ENCODE data around the gene EMSY. TPM values are rescaled to one million over a fixed set of nuclear protein-coding genes. Genes with fewer than 3 reads are reported as not detected.

Gene EMSY
- total and polyA plus RNA-seq, 2 of the 13 experiments (the other 11 are each of a cell fraction or from before 2014, with no cell fraction given) = 11.6 to 18.5 TPM

GRCh38 chr11:76579056-76579751, 134.4 kb downstream of the EMSY start:
- no peaks in the 10 kb centered on the region for H3K36me3 ChIP-seq (replicated peaks in 1 of 2; ENCODE audit: control insufficient read depth in 1 of 2, insufficient read depth in 2 of 2, low read length in 2 of 2)
- H3K79me2 ChIP-seq (ENCODE audit: insufficient read depth, low read length) = no peaks in the 10 kb centered on the region
- ChIA-PET CTCF (ENCODE audit: low intra/inter-chr PET ratio, low total read pairs) (no interaction called here), POLR2A (no interaction called here)
- in situ Hi-C loops (cut with HindIII; ENCODE audit: extremely low pct_ligation_motif_present, low pct_unique_long_range_greater_than_20kb) (no loop called here), intact Hi-C loops (cut with micrococcal nuclease; ENCODE audit: unreplicated experiment) (no loop called here)
- peak overlapping the region; percentile 58 for H3K4me2 ChIP-seq (ENCODE audit: low read depth, low read length)
- FAIRE-seq (no peak), ATAC-seq (peak; percentile 55), DNase-seq (ENCODE audit: low spot score) (no peak)
- no peak overlapping the region for H3K27ac ChIP-seq (ENCODE audit: extremely low read length, insufficient read depth, low read length)
- H3K4me3 ChIP-seq (replicated peaks in 1 of 3; ENCODE audit: insufficient read depth in 1 of 3, low read depth in 2 of 3, low read length in 3 of 3) = no peak overlapping the region
- peaks cover 0 to 15% of the 10 kb centered on the region in 2 experiments; a peak in 3 of 5 replicates for H3K27me3 ChIP-seq (ENCODE audit: control insufficient read depth in 1 of 2, insufficient read depth in 2 of 2, low read length in 2 of 2)
- H4K20me1 ChIP-seq (ENCODE audit: insufficient read depth, low read length) = no peaks in the 10 kb centered on the region
- 0 out of 2 replicates have a peak, but pooled peaks cover 7% of the 10 kb centered on the region for H3K4me1 ChIP-seq (ENCODE audit: insufficient read depth, low read length)
- 0 out of 2 replicates have a peak, but pooled peaks have one; percentile 5 for TF ChIP-seq FOSL2 (CRISPR knock-in tag; IDR thresholded peaks at IDR 0.05)
- peak; percentile 32; the same call in 1 of the 2 replicates for TF ChIP-seq CTCF (CRISPR knock-in tag; IDR thresholded peaks at IDR 0.05)
- no peak for TF ChIP-seq ZUFSP (CRISPR knock-in tag; IDR thresholded peaks at IDR 0.05; ENCODE audit: borderline replicate concordance)
- TF ChIP-seq KIAA2018 (CRISPR knock-in tag; IDR thresholded peaks at IDR 0.05; ENCODE audit: borderline replicate concordance) = no peak
- 53% methylated on average over 13 of the region's 18 CpGs for WGBS (ENCODE audit: low lambda C conversion rate)
- H3K9ac ChIP-seq (ENCODE audit: insufficient read depth, low read depth, low read length) = no peak overlapping the region
- no peak overlapping the region for H2AFZ ChIP-seq (ENCODE audit: low read length)
- no peaks in the 10 kb centered on the region for H3K9me3 ChIP-seq (ENCODE audit: low read length)
- BruUV-seq (replicated peaks) = no TSS peak
